ENCODE data around the gene NXNL1.

Gene NXNL1

GRCh38 chr19:17415121-17415520, 45.6 kb downstream of the NXNL1 start:
- DNase-seq, result no peak

- no peak for DNase-seq
Observed at GRCh38 chr19:17414097-17414496, 46.6 kb downstream of the NXNL1 start.

- no peak for DNase-seq
Observed at GRCh38 chr19:17411801-17412200, 48.9 kb downstream of the NXNL1 start.

- DNase-seq, result no peak
Observed at GRCh38 chr19:17409990-17410389, 50.7 kb downstream of the NXNL1 start.

GRCh38 chr19:17406887-17407196, 53.9 kb downstream of the NXNL1 start:
- no peak for DNase-seq

DNA sequence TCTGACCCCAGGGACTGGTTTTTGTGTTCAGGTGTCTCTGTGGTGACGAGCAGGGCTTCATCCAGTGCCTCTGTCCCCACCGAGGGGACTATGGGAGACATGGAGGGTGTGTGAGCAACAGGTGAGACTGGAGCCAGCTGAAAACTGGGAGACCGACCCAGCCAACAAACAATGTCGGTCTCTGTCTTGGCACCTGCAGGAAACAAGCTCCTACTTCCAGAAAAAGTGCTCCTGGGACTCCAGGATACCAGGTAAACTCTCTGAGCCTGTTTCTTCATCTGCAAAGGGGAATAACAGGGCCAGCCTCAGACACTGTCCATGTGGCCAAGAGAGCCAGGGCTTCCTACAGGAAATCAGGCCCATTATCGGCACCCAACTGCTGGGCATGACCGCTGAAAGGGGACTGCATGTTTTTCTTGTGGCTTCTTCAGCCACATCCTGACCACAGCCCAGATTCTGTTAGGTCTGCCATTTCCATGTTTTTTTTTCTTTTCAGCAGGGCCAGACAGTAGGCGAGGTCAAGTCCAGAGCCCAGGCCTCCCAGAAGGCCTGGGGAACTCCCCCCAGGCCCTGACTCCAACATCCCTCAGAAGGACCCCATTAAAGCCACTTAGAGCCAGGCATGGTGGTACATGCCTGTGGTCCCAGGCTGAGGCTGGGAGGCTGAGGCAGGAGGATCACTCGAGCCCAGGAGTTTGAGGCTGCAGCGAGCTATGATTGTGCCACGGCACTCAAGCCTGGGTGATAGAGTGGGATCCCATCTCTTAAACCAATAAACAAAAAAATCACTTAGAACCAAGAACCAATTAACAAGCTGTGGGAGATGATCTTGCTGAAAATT, 54.5 kb downstream of the NXNL1 start:
- DNase-seq, result no peak
